Stomach (tissue), 4 donors: ENCODE results near the gene APEX1.

Experiments
- CTCF ChIP-seq, 7 experiments: fragments of 450-650 bp in 4 of 7; fragments of 200-600 bp in 3 of 7; sonication (generic) in 3 of 7; IDR thresholded peaks; one replicate each; pipeline ENCODE4 v1.5.1; 2016 to 2019; ENCODE audit warnings: antibody characterized with exemption in 7 of 7, control low read depth in 2 of 7, mild to moderate bottlenecking in 1 of 7
- POLR2A ChIP-seq, 4 donors: fragments of 450-650 bp; IDR thresholded peaks; one replicate each; pipeline ENCODE4 v1.6.1; 2016; ENCODE audit warnings: antibody characterized with exemption in 4 of 4, control low read depth in 2 of 4, mild to moderate bottlenecking in 1 of 4, moderate library complexity in 1 of 4
- POLR2AphosphoS5 ChIP-seq, 3 donors: sonication (generic); formaldehyde crosslinking; IDR thresholded peaks; one replicate each; pipeline ENCODE4 v1.6.1; 2016; ENCODE audit warnings: antibody characterized with exemption in 3 of 3

DNA sequence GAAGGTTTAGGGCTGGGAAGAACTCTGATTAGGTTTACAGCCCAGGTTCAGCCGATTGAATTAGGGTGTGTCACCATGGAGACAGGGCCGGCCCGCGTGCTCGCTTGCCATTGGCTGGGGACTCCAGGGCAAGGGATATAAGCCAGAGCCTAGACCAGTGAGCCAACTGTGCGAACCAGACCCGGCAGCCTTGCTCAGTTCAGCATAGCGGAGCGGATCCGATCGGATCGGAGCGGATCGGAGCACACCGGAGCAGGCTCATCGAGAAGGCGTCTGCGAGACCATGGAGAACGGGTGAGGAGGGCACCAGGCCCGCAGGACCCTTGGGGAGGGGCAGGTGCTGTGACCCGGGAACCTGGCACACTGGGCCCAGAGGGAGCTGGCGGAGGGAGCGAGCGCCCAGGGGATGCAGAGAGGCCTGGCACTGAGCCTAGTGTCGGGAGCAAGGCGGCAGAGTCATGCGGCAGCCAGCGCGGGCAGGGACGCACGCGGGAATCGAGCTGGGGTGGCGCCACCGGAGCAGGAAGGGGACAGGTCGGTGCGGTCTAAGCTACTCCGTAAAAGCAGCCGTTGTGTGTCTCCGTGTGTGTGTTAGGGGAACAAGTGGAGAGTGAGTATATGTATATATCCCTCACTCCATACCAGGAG lies 14.3 kb downstream of the APEX1 start, which contains the start of gene PNP:
- no peak for TF ChIP-seq CTCF (IDR thresholded peaks at IDR 0.05)
- peak in 3 of 4 donors; percentile 75 to 98 (median 84) for TF ChIP-seq POLR2A (IDR thresholded peaks at IDR 0.05)
- TF ChIP-seq POLR2AphosphoS5 (IDR thresholded peaks at IDR 0.05): peak; percentile 98 to 100 (median 100)
